Measurements from ENCODE around the gene CIBAR2. TPM values are rescaled to one million over a fixed set of nuclear protein-coding genes. Genes with fewer than 3 reads are reported as not detected.

Gene CIBAR2
- total RNA-seq, 2 experiments from 2014 or later: 0.50 TPM; not detected in 1

DNA sequence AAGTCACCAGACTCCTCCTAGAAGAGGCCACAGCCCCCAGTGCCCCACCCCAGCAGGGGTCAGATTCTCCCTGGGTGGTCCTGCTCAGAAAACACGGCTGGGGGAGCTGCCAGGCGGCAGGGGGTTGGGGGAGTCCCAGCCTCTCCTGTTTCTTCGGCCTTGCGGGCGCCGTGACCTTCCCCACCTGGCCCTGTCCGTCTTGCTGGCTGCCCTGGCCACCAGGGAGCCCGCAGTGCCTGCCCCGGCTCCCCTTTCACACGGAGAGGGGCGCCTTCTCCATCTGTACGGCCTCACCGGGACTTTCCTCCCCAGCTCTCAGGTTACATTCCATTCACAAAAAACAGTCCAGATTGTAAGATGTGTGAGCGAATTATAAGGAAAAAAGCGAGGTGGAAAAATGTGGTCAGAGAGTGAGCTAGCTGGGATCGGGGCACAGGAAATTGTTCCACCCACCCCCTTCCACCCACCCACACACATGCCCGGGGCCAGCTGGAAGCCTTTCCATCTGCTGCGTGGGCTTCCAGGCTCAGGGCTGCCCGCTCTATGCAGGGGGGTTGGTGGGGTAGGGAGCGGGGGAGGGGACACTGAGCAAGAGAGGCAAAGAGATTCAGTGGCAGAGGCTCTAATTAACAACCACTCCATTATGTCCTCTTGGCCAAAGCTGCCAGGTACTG, 14.6 kb upstream of the CIBAR2 start:
- Histone ChIP-seq H3K9me2 (ENCODE audit: insufficient read depth, low read length) (no peaks in the 10 kb centered on the region), H3K4me2 (ENCODE audit: low read length) (no peak overlapping the region), H4K20me1 (ENCODE audit: insufficient read depth, low read length) (no peaks in the 10 kb centered on the region), H3K4me3 (ENCODE audit: low read depth, low read length, poor library complexity, severe bottlenecking) (no peak overlapping the region), H2AFZ (ENCODE audit: low read length) (no peak overlapping the region), H3K4me1 (ENCODE audit: insufficient read depth, low read length, poor library complexity, severe bottlenecking) (no peaks in the 10 kb centered on the region), H3K79me2 (ENCODE audit: insufficient read depth, low read depth, low read length) (no peaks in the 10 kb centered on the region), H3K36me3 (ENCODE audit: insufficient read depth, low read length) (no peaks in the 10 kb centered on the region), H3K9me3 (ENCODE audit: low read length) (no peaks in the 10 kb centered on the region), H3K27ac (ENCODE audit: low read depth, low read length, poor library complexity, severe bottlenecking) (no peak overlapping the region)
- TF ChIP-seq, protein P1, sequence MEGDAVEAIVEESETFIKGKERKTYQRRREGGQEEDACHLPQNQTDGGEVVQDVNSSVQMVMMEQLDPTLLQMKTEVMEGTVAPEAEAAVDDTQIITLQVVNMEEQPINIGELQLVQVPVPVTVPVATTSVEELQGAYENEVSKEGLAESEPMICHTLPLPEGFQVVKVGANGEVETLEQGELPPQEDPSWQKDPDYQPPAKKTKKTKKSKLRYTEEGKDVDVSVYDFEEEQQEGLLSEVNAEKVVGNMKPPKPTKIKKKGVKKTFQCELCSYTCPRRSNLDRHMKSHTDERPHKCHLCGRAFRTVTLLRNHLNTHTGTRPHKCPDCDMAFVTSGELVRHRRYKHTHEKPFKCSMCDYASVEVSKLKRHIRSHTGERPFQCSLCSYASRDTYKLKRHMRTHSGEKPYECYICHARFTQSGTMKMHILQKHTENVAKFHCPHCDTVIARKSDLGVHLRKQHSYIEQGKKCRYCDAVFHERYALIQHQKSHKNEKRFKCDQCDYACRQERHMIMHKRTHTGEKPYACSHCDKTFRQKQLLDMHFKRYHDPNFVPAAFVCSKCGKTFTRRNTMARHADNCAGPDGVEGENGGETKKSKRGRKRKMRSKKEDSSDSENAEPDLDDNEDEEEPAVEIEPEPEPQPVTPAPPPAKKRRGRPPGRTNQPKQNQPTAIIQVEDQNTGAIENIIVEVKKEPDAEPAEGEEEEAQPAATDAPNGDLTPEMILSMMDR (conservative IDR thresholded peaks at IDR 0.05; ENCODE audit: low read length): no peak
- TF ChIP-seq EZH2phosphoT487 (IDR thresholded peaks at IDR 0.05; ENCODE audit: borderline replicate concordance, low read depth, low read length): no peak
- no peak for DNase-seq (ENCODE audit: low spot score)
- POLR2A ChIA-PET: interaction anchor here (0.7 kb wide), 1 partner anchor 9 kb away, joined by 4 read pairs; no protein-coding TSS in a partner anchor
- no TSS peak for BruUV-seq (replicated peaks)
- CTCF ChIA-PET (ENCODE audit: unreplicated experiment): interaction anchor here (1.0 kb wide), 1 partner anchor 13 kb away, joined by 4 read pairs; no protein-coding TSS in a partner anchor
- intact Hi-C loops (cut with micrococcal nuclease; ENCODE audit: unreplicated experiment): no loop called here

DNA sequence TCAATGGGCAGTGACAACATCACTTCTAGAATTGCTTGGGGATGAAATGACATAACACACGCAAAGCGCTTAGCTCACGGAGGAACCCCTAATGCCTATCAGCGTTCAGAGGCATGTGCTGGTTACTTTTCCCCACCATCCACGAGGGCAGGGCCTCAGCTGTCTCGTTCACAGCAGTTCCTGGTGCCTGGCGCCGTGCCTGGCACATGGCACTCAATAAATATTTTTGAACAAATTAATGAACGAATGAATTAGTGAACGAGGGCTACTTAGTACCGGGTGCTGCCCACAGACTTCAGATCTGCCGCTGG, 14.1 kb upstream of the CIBAR2 start:
- no TSS peak for BruUV-seq (replicated peaks)
- no peak overlapping the region for H3K27ac ChIP-seq (ENCODE audit: low read depth, low read length, poor library complexity, severe bottlenecking)
- H3K4me1 ChIP-seq (ENCODE audit: insufficient read depth, low read length, poor library complexity, severe bottlenecking): no peaks in the 10 kb centered on the region
- no peak overlapping the region for H3K4me2 ChIP-seq (ENCODE audit: low read length)
- intact Hi-C loops (cut with micrococcal nuclease; ENCODE audit: unreplicated experiment): no loop called here
- no peak overlapping the region for H2AFZ ChIP-seq (ENCODE audit: low read length)
- H3K79me2 ChIP-seq (ENCODE audit: insufficient read depth, low read depth, low read length): no peaks in the 10 kb centered on the region
- H4K20me1 ChIP-seq (ENCODE audit: insufficient read depth, low read length): no peaks in the 10 kb centered on the region
- H3K4me3 ChIP-seq (ENCODE audit: low read depth, low read length, poor library complexity, severe bottlenecking): no peak overlapping the region
- H3K9me2 ChIP-seq (ENCODE audit: insufficient read depth, low read length): no peaks in the 10 kb centered on the region
- CTCF ChIA-PET (ENCODE audit: unreplicated experiment): interaction anchor here (1.0 kb wide), 1 partner anchor 14 kb away, joined by 4 read pairs; no protein-coding TSS in a partner anchor
- TF ChIP-seq EZH2phosphoT487 (IDR thresholded peaks at IDR 0.05; ENCODE audit: borderline replicate concordance, low read depth, low read length): no peak
- TF ChIP-seq, protein P1 (conservative IDR thresholded peaks at IDR 0.05; ENCODE audit: low read length): no peak
- H3K36me3 ChIP-seq (ENCODE audit: insufficient read depth, low read length): no peaks in the 10 kb centered on the region
- POLR2A ChIA-PET: interaction anchor here (0.5 to 0.7 kb wide), 2 partner anchors 8 to 182 kb away, joined by 3 to 4 read pairs; no protein-coding TSS in a partner anchor
- DNase-seq (ENCODE audit: low spot score): no peak
- H3K9me3 ChIP-seq (ENCODE audit: low read length): no peaks in the 10 kb centered on the region

Measured in OCI-LY7 (cell line).